NCI-H146 (cell line): ENCODE data around the gene ELK4.
"Not testable (repeated sequence)": the region's sequence is repeated elsewhere in the genome, so short reads cannot be mapped to it uniquely, and the experiment has no call there.

ENCODE experiments used
- DNase-seq: peaks from one replicate; lab custom pipeline; 2025; lab: John Stamatoyannopoulos, UW

The ELK4 gene

DNA sequence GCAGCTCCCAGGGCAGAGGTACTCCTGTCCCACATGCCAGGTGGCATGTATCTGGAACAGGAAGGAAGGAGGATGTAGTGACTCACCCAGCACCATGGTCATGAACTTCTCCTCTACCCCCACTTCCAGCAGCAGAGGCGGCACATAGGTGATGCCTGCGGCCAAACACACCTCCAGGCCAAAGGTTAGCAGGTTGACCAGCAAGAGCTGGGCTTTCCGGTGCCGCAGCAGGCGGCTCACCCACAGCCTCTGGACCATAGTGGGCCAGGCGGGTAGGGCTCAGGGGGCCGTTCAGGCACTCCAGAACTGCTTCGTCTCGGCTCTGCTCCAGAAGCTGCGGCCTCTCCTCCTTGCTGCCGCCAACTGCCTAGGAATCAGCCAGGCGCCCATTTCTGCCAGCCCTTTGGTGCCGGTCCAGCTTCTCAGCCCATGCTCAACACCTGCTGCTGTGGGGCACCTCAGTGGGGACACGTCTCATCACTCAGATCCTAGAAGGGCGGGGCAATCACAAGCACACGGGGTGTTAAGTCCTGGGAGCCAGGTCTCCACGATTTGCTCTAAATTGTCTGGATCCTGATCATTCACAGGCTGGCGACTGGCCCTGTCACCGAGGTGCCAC, 32.7 kb upstream of the ELK4 start:
- no peak for DNase-seq

DNA sequence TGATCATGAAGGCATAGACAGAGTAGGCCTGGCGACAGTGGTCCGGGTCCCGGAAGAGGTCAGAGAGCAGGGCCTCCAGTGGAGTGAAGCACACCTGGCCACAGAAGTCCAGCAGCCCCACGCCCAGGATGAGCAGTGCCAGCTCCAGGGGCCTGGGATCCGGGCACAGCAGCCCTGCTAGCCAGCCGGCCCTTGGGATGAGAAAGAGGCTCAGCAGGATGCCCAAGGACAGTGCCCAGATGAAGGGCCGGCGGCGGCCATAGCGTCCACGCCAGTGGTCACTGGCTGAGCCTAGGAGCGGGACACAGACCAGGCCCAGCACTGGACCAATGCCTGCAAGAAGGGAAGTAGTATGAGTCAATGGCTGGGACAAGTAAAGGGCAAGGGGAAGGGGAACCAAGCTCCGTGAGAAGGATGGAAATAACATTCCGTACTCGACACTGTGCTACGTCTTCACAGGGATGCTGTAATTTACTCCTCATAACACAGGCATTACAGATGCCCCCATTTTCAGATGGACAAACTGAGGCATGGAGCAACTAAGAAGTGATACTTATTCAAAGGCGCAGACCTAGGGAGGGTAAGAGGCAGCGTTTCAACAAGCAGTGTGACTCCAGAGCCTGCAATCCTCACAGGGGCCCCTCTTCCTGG, 31.6 kb upstream of the ELK4 start:
- no peak for DNase-seq

- no peak for DNase-seq
Observed at GRCh38 chr1:205662791-205663190, 31.0 kb upstream of the ELK4 start.

- no peak for DNase-seq
Observed at GRCh38 chr1:205662135-205662738, 30.4 kb upstream of the ELK4 start.

DNA sequence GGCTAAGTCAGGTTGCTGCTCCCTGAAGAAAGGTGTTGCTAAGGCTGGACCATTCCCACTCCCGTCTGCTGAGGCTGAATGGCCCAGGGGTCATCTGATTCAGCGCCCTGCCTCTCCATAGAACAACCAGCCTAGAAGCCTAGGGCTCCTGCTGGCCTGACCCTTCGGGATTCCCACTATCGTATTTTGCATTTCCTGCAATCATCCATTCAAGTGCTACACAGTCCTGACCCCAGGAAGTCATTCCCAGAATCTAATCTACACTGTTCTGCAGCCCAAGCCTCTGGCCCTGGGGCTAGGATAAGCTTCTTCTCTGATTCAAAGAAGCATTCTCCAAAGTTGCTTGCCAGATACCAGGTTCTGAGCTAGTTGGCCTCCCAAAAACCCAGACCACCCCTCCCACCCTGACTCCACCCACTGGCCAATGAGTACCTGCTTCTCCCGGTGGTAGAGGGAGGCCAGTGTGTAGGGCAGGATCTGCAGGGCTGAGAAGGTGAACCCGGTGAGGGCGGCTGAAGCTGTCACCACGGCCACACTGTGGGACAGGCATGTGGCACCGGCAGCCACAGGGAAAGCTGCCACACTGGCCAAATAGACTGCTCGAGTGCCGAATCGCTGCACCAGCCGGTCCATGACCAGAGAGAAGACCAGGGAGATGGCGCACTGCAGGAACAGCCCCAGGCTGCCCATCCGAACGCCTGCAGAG, 29.8 kb upstream of the ELK4 start:
- no peak for DNase-seq

DNA sequence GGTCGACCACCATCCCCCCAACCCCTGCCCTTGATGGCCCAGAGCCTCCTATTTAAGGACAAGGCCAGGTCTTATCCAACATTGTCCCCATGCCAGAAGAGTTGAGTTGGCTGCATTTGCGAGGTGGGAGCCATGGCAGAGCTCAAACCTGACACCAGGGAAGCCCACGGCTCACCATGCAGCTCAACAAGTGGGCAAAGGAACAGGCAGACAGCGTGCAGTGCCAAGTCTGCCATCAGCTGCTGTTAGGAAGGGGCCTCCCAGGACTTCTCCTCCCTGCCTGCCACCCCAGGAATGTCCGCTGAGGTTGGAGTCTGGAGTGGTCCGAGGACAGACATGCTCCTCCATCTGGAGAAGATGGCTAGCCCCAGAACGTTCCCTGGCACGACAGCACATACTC, 28.6 kb upstream of the ELK4 start:
- no peak for DNase-seq

DNA sequence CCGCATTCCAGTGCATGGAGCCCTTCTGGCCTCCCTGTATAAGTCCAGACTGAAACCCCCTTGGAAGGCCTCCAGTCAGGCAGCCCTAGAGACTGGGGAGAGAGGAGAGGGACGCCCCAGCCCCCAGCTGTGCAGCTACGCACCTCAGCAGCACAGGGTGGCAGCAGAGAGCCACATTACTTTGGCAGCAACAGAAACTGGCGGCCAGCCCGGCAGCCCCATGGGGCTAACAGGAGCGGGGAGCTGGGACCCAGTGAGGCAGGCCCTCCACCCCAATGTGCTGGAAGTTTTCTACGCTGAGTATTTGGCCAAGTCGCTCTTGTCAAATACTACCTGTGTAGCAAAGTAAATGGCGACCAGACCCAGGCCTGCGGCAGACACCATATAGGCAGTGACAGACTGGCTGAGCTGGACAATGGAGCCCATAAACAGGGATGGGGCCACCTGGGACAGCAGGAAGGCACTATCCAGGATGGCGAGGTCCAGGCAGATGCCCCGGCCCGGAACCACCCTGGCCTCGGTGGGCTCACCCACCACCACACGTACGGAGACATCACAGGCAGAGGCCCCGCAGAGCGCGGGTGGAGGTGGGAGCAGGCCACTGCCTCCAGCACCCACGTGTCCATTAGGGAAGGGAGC, 27.3 kb upstream of the ELK4 start:
- peak; percentile 49 for DNase-seq

- no peak for DNase-seq
Observed at GRCh38 chr1:205656236-205656635, 24.4 kb upstream of the ELK4 start.

DNA sequence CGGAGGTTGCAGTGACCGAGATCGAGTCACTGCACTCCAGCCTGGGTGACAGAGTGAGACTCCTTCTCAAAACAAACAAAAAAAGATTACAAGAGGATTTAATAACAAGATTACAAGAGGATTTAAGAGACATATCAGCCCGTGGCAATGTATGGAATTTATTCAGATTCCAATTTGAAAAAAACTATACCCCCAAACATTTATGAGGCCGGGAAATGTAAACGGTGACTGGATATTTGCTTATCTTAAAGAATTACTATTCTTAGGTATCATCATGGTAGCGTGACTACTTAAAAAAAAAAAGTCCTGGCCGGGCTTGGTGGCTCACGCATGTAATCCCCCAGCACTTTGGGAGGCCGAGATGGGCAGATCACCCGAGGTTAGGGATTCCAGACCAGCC, 21.2 kb upstream of the ELK4 start:
- DNase-seq: no peak

DNA sequence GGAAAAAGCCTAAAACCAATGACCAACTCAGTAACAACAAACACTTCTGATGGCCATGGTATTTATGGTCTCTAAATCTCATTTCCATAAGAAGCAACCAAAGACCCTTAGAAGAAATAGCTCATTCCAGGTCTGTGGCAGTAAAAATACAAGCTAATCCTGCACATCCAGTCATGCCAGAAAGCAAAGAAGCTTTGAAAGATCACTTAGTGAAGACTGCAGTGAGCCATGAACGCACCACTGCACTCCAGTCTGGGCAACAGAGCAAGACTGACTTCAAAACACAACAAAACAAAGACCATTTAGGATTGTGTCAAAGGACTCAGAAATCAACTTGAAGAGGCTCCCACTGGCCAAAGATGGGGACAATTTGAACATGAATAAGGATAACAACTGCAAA, 18.4 kb upstream of the ELK4 start:
- no peak for DNase-seq

DNA sequence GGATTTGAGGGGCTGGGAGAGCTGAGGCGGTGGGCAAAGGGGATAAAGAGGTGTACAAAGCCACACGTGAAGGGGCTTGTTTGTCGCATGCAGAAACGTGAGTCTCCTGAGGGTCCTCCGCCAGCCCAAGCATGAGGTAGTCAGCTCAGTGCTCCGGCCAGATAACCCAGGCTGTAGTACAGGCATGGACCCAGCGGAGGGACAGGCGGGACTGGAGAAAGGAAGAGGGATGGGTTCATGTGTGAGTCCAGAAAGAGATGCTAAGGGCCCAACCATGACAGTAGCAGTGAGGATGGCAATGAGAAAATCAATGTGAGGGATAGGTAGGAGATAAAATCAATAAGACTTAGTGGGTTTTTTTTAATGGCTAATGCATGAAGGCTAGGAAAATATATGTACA, 13.7 kb upstream of the ELK4 start:
- no peak for DNase-seq

- DNase-seq: no peak
Observed at GRCh38 chr1:205642679-205643307, 11.0 kb upstream of the ELK4 start.

- DNase-seq: no peak
Observed at GRCh38 chr1:205639567-205639966, 7.8 kb upstream of the ELK4 start.

GRCh38 chr1:205637854-205638468, 6.2 kb upstream of the ELK4 start:
- no peak for DNase-seq

- no peak for DNase-seq
Observed at GRCh38 chr1:205636732-205637131, 4.9 kb upstream of the ELK4 start.

DNA sequence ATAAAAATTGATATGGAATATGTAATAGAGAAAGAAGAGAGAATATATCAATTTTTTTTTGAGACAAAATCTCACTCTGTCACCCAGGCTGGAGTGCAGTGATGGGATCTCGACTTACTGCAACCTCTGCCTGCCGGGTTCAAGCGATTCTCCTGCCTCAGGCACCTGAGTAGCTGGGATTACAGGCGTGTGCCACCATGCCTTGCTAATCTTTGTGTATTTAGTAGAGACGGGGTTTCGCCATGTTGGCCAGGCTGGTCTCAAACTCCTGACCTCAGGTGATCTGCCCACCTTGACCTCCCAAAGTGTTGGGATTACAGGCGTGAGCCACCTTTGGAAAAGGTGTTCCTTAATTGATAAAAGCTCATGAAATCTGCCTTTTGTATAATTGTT, 4.3 kb upstream of the ELK4 start:
- DNase-seq: not testable (repeated sequence)

GRCh38 chr1:205633421-205633976, 1.7 kb upstream of the ELK4 start:
- no peak for DNase-seq

GRCh38 chr1:205632669-205633169, 908 bp upstream of the ELK4 start:
- DNase-seq: no peak

- DNase-seq: peak; percentile 89
Observed at GRCh38 chr1:205631010-205631767, 622 bp downstream of the ELK4 start.

- DNase-seq: no peak
Observed at GRCh38 chr1:205630651-205631009, 1.2 kb downstream of the ELK4 start.
